ENCODE results near the gene NF1.
A peak's percentile ranks its signal among the peaks of the same experiment; 100 is the strongest.
"Not testable (repeated sequence)": the region's sequence is repeated elsewhere in the genome, so short reads cannot be mapped to it uniquely, and the experiment has no call there.

The NF1 gene

GRCh38 chr17:31357839-31358394 is 263.1 kb downstream of the NF1 start:
- DNase-seq: no peak

GRCh38 chr17:31364012-31364411 is 269.2 kb downstream of the NF1 start:
- no peak for DNase-seq

GRCh38 chr17:31366088-31366487 is 271.3 kb downstream of the NF1 start:
- no peak for DNase-seq

- DNase-seq: no peak
Observed at GRCh38 chr17:31369266-31369665, 274.5 kb downstream of the NF1 start.

GRCh38 chr17:31371511-31372097 is 276.8 kb downstream of the NF1 start:
- peak in 2 of 3 donors; percentile 22 to 26 for DNase-seq

GRCh38 chr17:31373150-31374093 is 278.6 kb downstream of the NF1 start:
- peak; percentile 72 to 81 (median 78) for DNase-seq

- peak; percentile 50 to 62 (median 57) for DNase-seq
Observed at GRCh38 chr17:31374094-31374447, 279.3 kb downstream of the NF1 start.

GRCh38 chr17:31374503-31374902 is 279.7 kb downstream of the NF1 start:
- no peak for DNase-seq

- DNase-seq: no peak
Observed at GRCh38 chr17:31378638-31379037, 283.9 kb downstream of the NF1 start.

- peak; percentile 32 to 53 (median 35) for DNase-seq
Observed at GRCh38 chr17:31379597-31380205, 284.9 kb downstream of the NF1 start.

- DNase-seq: no peak
Observed at GRCh38 chr17:31381165-31381668, 286.4 kb downstream of the NF1 start.

- DNase-seq: not testable (repeated sequence)
Observed at GRCh38 chr17:31382668-31383275, 288.0 kb downstream of the NF1 start.

- not testable (repeated sequence) for DNase-seq
Observed at GRCh38 chr17:31383488-31383887, 288.7 kb downstream of the NF1 start.

GRCh38 chr17:31385428-31386285 is 290.9 kb downstream of the NF1 start:
- DNase-seq: no peak

- no peak for DNase-seq
Observed at GRCh38 chr17:31386542-31387075, 291.8 kb downstream of the NF1 start.

- no peak for DNase-seq
Observed at GRCh38 chr17:31387438-31387837, 292.7 kb downstream of the NF1 start.

- no peak for DNase-seq
Observed at GRCh38 chr17:31388351-31388750, 293.6 kb downstream of the NF1 start.

- DNase-seq: peak; percentile 38 to 63 (median 52)
Observed at GRCh38 chr17:31388770-31389656, 294.2 kb downstream of the NF1 start.

GRCh38 chr17:31389657-31390381 is 295.0 kb downstream of the NF1 start:
- DNase-seq: no peak

- no peak for DNase-seq
Observed at GRCh38 chr17:31390426-31390747, 295.6 kb downstream of the NF1 start.

Data from suppressor macrophage treated with lipopolysaccharide for 1 hour (primary cell).